ENCODE data around the gene SKP2. TPM values are rescaled to one million over a fixed set of nuclear protein-coding genes. Genes with fewer than 3 reads are reported as not detected.

Gene SKP2
- total RNA-seq, 6 experiments from 2014 or later, result 58.4 to 71.6 (median 67.9) TPM

DNA sequence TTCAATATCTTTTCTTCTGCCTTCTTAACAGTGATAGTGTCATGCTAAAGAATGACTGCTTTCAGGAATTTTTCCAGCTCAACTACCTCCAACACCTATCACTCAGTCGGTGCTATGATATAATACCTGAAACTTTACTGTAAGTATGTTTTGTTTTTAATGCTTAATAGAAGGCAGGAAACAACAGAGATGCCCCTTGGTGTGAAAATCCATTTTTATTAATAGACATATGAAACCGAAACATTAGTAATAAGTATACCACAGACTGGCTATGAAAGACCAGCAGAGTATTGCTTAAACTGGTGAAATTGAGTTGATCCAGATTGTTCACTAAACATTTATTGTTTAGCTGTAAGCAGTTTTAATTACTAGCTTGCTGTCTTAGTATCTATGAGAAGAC lies 25.2 kb downstream of the SKP2 start:
- Mint-ChIP-seq H3K9me3 (no peaks in the 10 kb centered on the region), H3K4me1 (ENCODE audit: low read depth) (no peaks in the 10 kb centered on the region), H3K4me3 (no peak overlapping the region), H3K27me3 (ENCODE audit: insufficient read depth) (no peaks in the 10 kb centered on the region), H3K27ac (no peak overlapping the region), H3K36me3 (ENCODE audit: low read depth) (peaks cover 41% of the 10 kb centered on the region)
- TF ChIP-seq, protein P1, sequence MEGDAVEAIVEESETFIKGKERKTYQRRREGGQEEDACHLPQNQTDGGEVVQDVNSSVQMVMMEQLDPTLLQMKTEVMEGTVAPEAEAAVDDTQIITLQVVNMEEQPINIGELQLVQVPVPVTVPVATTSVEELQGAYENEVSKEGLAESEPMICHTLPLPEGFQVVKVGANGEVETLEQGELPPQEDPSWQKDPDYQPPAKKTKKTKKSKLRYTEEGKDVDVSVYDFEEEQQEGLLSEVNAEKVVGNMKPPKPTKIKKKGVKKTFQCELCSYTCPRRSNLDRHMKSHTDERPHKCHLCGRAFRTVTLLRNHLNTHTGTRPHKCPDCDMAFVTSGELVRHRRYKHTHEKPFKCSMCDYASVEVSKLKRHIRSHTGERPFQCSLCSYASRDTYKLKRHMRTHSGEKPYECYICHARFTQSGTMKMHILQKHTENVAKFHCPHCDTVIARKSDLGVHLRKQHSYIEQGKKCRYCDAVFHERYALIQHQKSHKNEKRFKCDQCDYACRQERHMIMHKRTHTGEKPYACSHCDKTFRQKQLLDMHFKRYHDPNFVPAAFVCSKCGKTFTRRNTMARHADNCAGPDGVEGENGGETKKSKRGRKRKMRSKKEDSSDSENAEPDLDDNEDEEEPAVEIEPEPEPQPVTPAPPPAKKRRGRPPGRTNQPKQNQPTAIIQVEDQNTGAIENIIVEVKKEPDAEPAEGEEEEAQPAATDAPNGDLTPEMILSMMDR (IDR thresholded peaks at IDR 0.05), result no peak
- no peak for DNase-seq

DNA sequence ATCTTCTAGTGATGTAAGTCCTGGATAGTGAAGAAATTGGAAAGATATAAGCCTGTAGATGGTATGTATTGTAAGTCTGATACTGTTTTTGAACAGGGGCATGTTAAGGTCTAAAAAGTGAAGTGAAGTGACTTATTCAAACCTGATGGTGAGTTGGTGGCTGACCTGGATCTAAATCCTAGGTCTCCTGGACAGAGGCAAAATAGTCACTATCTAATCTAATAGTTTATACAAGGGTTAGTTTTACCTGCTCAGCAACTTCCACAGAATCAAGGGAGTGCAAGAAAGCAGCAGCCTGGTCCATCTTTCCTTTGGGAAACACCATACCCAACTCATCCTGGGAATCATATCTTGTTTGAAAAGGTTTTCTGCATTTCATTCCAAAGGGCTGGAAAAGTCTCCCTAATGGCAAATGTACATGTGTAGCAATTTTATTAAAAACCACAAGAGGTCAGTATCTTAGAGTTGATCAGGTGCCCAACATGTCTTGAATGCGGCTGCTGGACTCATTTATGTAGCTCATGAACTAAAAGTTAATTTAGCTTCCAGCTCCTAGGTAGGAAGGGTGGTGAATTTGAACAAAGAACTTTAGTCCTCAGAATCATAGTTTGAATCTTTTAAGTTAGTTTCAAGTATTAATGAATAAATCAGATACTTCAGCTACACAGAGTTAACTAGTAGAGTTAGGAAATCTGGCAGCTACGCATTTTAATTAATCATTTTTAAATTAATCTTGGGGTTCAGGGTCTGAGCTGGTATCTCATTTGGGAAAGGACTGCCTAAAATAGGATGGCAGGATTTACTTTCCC lies 26.0 kb downstream of the SKP2 start:
- no peaks in the 10 kb centered on the region for H3K4me1 Mint-ChIP-seq (ENCODE audit: low read depth)
- TF ChIP-seq, protein P1 (IDR thresholded peaks at IDR 0.05), result peak; percentile 81
- peak; percentile 37 for DNase-seq
- no peaks in the 10 kb centered on the region for H3K9me3 Mint-ChIP-seq
- no peaks in the 10 kb centered on the region for H3K27me3 Mint-ChIP-seq (ENCODE audit: insufficient read depth)
- H3K4me3 Mint-ChIP-seq, result no peak overlapping the region
- peaks cover 46% of the 10 kb centered on the region for H3K36me3 Mint-ChIP-seq (ENCODE audit: low read depth)
- H3K27ac Mint-ChIP-seq, result no peak overlapping the region

DNA sequence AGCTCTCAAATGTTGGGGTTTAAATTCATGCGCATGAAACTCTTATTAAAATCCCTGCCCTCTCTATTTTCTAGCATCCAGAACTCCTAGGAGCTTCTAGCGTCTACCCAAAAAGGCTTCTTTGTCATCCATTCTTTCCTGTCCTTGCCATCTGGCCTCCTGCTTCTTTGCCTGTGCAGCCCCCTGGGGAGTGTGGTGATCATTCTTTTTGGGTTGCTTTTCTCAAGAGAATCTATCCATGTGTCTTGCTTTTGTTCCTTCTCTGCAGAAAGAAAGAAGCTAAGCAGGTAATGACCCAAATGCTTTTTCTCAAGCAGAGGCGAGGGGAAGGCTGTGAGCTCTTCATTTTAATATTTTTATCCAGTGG lies 26.6 kb downstream of the SKP2 start:
- Mint-ChIP-seq H3K27me3 (ENCODE audit: insufficient read depth) (no peaks in the 10 kb centered on the region), H3K4me1 (ENCODE audit: low read depth) (no peaks in the 10 kb centered on the region), H3K27ac (no peak overlapping the region), H3K36me3 (ENCODE audit: low read depth) (peaks cover 52% of the 10 kb centered on the region), H3K9me3 (no peaks in the 10 kb centered on the region), H3K4me3 (no peak overlapping the region)
- DNase-seq, result no peak
- TF ChIP-seq, protein P1 (IDR thresholded peaks at IDR 0.05), result no peak

DNA sequence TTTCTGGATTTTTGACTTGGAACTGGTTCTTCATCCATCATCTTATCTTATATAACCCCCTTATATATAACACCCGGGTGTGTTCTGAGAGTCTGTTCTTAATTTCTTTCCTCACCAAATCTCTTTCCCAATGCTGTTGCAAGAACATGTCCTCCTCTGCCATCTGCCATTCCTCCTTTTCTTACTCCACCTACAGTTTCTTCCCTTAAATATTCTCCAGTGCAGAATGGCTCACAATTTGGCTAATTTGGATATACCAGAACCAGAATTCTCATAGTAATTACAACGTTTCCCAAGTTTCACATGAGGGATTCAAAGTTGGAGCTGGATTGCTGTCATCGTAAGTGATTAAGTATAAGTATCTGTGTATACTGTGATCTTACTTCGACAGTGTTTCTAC lies 28.0 kb downstream of the SKP2 start:
- TF ChIP-seq, protein P1 (IDR thresholded peaks at IDR 0.05), result no peak
- Mint-ChIP-seq H3K27ac (no peak overlapping the region), H3K27me3 (ENCODE audit: insufficient read depth) (no peaks in the 10 kb centered on the region), H3K9me3 (no peaks in the 10 kb centered on the region), H3K4me1 (ENCODE audit: low read depth) (no peaks in the 10 kb centered on the region), H3K36me3 (ENCODE audit: low read depth) (peaks cover 61% of the 10 kb centered on the region), H3K4me3 (no peak overlapping the region)
- DNase-seq, result no peak

DNA sequence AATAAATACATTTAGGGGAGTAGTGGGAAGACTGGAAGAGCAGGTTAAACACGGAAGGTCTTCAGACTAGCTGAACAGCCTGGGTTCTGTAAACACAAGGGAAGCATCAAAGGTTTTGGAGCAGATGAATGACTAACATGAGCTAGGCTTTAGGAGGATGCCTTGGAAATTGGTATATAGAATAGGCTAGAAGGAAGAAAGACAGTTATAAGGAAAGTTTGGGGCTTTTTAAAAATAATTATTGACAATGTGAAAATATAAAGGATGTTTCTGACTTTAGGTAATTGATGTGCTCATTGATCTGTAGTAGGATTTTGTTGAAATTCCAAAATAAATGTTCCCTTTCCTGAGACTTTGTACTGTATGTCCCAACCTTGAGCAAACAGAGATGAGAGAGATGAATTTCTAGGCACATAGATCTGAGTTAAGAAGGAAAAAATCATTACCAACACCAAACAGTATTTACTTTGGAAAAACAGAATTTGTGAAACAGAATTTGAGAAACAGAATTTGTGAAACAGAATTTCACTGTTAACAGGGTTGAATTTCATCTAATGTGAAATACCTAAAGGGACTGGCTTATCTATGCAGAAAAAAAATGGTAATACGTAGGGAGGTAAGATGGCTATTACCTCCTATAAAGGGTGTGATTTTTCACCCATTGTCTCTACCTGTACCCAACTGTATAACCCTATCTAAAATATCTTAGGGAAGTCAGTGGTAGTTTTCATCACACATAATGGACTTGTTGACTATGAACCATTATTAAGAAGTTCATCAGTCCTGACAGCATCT lies 28.8 kb downstream of the SKP2 start:
- H3K36me3 Mint-ChIP-seq (ENCODE audit: low read depth), result peaks cover 67% of the 10 kb centered on the region
- no peak overlapping the region for H3K27ac Mint-ChIP-seq
- no peaks in the 10 kb centered on the region for H3K9me3 Mint-ChIP-seq
- H3K27me3 Mint-ChIP-seq (ENCODE audit: insufficient read depth), result no peaks in the 10 kb centered on the region
- no peak for DNase-seq
- no peaks in the 10 kb centered on the region for H3K4me1 Mint-ChIP-seq (ENCODE audit: low read depth)
- TF ChIP-seq, protein P1 (IDR thresholded peaks at IDR 0.05), result no peak
- H3K4me3 Mint-ChIP-seq, result no peak overlapping the region

All from HFFc6 (cell line).